NB4 (cell line): Measurements from ENCODE around the gene MAPK8IP2.
A peak's percentile ranks its signal among the peaks of the same experiment; 100 is the strongest.
"Not testable (repeated sequence)": the region's sequence is repeated elsewhere in the genome, so short reads cannot be mapped to it uniquely, and the experiment has no call there.

ENCODE experiments used
- DNase-seq: peaks from one replicate; pipeline ENCODE4 v3.0.0; 2010; ENCODE audit warnings: low read depth
- H3K4me3 ChIP-seq: one replicate; pipeline ENCODE4 v1.5.1; 2011; ENCODE audit warnings: mild to moderate bottlenecking, low read depth, low read length, moderate library complexity
- MYC ChIP-seq: IDR thresholded peaks from 2 replicates; pipeline ENCODE4 v1.6.1; 2011; ENCODE audit warnings: low read depth, low read length
- POLR2A ChIP-seq: IDR thresholded peaks from 2 replicates; pipeline ENCODE4 v1.6.1; 2011; ENCODE audit warnings: mild to moderate bottlenecking; ENCODE audit not compliant: insufficient read length; ENCODE audit errors: extremely low read depth
- TF ChIP-seq, protein P1 (sequence below): IDR thresholded peaks from 2 replicates; pipeline ENCODE4 v1.6.1; 2011; ENCODE audit warnings: low read depth, low read length
- TF ChIP-seq, protein P2 (sequence below): IDR thresholded peaks from one replicate; pipeline ENCODE4 v1.5.1; 2012; ENCODE audit warnings: low read depth, low read length

Gene MAPK8IP2

DNA sequence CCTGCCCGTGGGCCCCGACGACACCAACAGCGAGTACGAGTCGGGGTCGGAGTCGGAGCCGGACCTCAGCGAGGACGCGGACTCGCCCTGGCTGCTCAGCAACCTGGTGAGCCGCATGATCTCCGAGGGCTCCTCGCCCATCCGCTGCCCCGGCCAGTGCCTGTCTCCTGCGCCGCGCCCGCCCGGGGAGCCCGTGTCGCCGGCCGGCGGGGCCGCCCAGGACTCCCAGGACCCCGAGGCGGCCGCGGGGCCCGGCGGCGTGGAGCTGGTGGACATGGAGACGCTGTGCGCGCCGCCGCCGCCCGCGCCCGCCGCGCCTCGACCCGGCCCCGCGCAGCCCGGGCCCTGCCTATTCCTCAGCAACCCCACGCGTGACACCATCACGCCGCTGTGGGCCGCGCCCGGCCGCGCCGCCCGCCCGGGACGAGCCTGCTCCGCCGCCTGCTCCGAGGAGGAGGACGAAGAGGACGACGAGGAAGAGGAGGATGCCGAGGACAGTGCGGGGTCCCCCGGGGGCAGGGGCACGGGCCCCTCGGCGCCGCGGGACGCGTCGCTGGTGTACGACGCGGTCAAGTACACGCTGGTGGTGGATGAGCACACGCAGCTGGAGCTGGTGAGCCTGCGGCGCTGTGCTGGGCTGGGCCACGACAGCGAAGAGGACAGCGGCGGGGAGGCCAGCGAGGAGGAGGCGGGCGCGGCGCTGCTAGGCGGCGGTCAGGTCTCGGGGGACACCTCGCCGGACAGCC is 3.8 kb downstream of the MAPK8IP2 start:
- TF ChIP-seq, protein P1, sequence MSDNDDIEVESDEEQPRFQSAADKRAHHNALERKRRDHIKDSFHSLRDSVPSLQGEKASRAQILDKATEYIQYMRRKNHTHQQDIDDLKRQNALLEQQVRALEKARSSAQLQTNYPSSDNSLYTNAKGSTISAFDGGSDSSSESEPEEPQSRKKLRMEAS = no peak
- no peak for DNase-seq
- H3K4me3 ChIP-seq = no peak overlapping the region

DNA sequence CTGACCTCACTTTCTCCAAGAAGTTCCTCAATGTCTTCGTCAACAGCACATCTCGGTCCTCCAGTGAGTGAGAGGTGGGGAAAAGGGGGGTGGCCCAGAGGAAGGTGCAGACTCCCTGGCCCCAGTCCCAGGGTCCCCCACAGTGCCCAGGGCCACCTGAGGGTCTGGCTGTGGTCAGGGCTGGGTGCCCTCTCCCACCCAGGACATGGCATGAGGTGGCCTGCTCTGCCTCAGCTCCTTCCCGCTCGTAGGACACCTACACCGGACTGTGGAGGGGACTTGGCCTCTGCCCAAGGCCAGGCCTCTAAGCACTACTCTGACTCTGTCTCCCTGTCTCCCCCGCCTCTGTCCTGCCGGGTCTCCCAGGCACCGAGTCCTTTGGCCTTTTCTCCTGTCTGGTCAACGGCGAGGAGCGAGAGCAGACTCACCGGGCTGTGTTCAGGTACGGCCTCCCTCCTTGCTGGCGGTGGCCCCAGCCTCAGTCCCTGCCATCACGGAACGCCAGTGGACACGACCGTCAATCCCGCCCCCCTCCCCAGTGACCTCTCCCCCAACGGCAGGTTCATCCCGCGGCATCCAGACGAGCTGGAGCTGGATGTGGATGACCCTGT is 4.5 kb downstream of the MAPK8IP2 start:
- no peak overlapping the region for H3K4me3 ChIP-seq
- TF ChIP-seq, protein P1 = no peak
- no peak for TF ChIP-seq MYC
- no peak for DNase-seq

DNA sequence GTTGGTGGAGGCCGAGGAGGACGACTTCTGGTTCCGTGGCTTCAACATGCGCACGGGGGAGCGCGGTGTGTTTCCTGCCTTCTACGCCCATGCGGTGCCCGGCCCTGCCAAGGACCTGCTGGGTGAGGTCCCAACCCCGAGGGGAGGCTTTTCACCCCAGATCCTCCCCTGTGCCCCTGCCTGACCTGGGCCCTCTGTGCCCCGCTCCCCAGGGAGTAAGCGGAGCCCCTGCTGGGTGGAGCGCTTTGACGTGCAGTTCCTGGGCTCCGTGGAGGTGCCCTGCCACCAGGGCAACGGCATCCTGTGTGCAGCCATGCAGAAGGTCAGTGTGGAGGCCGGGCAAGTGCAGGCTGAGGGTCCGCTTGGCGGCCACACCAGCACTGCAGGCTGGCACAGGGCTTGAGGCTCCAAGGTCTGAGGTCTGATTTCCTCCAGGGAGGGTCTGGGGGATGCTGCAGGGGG is 5.1 kb downstream of the MAPK8IP2 start:
- no peak overlapping the region for H3K4me3 ChIP-seq
- no peak for DNase-seq
- TF ChIP-seq MYC (no peak), POLR2A (no peak)
- TF ChIP-seq, protein P2, sequence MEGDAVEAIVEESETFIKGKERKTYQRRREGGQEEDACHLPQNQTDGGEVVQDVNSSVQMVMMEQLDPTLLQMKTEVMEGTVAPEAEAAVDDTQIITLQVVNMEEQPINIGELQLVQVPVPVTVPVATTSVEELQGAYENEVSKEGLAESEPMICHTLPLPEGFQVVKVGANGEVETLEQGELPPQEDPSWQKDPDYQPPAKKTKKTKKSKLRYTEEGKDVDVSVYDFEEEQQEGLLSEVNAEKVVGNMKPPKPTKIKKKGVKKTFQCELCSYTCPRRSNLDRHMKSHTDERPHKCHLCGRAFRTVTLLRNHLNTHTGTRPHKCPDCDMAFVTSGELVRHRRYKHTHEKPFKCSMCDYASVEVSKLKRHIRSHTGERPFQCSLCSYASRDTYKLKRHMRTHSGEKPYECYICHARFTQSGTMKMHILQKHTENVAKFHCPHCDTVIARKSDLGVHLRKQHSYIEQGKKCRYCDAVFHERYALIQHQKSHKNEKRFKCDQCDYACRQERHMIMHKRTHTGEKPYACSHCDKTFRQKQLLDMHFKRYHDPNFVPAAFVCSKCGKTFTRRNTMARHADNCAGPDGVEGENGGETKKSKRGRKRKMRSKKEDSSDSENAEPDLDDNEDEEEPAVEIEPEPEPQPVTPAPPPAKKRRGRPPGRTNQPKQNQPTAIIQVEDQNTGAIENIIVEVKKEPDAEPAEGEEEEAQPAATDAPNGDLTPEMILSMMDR = no peak
- TF ChIP-seq, protein P1 = no peak

DNA sequence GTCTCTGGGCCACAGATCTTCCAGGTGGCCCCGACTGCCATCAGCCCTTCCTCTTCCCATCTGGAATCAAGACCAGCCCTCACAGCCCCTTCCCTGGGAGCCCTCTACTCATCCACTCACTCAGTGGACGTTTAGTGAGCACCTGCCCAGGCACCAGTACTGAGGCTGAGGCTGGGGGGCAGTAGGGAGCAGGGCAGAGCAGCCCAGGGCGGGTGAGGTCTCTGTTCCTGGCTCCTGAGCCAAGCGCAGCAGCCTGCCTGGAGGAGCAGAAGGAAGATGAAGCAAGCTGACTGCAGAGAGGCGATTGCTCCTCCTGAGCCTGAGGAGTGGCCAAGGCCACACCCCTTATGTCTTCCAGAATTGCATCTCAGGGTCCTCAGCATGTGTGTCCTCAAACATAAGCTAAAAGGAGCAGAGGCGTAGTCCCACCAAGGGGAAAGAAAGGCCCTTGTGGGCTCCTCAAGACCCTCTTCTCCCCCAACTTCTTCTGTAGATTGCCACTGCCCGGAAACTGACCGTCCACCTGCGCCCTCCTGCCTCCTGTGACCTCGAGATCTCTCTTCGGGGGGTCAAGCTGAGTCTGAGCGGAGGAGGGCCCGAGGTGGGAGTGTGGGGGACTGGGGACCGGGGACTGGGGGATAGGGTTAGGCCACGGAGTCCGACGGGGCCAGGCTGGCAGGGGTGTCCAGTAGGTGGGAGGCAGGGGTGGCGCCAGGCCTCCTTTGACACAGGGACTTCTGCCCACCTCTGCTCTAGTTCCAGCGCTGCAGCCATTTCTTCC is 5.8 kb downstream of the MAPK8IP2 start:
- peak; percentile 33 for DNase-seq
- TF ChIP-seq, protein P1 = no peak
- TF ChIP-seq POLR2A (no peak), MYC (no peak)
- TF ChIP-seq, protein P2 = no peak
- H3K4me3 ChIP-seq = no peak overlapping the region

DNA sequence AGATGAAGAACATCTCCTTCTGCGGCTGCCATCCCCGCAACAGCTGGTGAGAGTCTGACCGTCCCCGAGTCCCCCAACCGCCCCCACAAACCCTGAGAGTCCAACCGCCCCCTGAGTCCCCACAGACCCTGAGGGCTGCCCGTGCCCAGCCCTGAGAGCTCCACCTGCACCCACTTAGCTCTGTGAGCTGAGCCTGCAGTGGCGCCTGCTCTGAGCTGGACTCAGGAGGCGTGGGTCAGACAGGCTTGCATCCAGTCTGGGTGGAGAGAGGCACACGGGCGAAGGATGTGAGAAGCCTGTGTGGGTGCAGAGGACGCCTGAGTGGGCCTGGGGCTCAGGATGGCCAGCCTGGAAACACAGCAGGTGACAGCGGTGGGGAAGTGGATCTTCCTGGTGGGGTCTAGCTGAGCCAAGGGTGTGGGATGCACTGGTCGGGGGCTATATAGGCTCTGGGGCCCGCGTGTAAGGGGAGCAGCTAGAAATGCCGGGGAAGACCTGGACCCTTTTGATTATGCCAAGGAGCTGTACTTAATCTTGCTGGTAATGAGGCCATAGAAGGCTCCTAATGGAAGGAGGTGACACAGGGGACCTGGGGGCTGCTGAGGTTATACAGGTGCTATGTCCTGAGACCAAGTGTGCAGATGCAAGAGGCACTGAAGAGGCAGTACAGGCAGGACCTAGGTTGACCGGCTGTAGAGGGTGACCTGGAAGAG is 6.5 kb downstream of the MAPK8IP2 start:
- DNase-seq = no peak
- H3K4me3 ChIP-seq = no peak overlapping the region
- TF ChIP-seq, protein P1 = no peak
- TF ChIP-seq, protein P2 = no peak
- TF ChIP-seq MYC (no peak), POLR2A (no peak)

DNA sequence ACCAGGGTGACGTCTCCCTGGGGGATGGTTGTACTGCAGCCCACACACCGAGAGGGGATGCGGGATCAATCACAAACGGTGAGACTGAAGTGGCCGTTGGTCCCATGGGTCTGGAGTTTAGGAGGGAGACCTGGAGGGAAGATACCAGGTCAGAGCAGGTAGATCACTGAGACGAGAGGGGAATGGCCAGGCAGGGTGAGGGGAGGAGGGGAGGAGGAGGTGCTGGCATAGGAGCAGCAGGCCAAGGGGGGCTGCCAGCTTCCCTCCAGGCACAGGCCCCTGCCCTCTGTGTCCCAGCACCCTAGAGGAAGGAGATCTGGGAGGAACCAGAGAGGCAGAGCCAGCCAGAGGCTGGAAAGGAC is 7.0 kb downstream of the MAPK8IP2 start:
- TF ChIP-seq POLR2A = no peak
- TF ChIP-seq, protein P2 = no peak
- TF ChIP-seq MYC = no peak
- TF ChIP-seq, protein P1 = no peak
- no peak overlapping the region for H3K4me3 ChIP-seq
- DNase-seq = no peak

DNA sequence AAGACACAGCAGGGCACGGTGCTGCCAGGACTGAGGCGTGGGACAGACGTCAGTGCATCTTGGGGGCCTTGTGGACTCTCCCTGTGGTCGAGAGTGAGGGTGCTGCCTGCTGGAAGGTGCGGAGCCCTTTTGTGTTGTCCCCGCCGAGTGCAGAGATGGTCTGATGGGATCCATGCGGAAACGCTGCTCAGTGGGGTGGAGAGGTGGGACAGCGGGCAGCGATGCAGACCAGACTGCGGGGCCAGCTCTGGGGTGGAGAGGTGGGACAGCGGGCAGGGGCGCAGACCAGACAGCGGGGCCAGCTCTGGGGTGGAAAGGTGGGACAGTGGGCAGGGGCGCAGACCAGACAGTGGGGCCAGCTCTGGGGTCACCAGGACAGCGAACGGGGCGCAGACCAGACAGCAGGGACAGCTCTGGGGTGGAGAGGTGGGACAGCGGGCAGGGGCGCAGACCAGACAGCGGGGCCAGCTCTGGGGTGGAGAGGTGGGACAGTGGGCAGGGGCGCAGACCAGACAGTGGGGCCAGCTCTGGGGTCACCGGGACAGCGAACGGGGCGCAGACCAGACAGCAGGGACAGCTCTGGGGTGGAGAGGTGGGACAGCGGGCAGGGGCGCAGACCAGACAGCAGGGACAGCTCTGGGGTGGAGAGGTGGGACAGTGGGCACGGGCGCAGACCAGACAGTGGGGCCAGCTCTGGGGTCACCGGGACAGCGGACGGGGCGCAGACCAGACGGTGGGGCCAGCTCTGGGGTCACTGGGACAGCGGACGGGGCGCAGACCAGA is 7.7 kb downstream of the MAPK8IP2 start:
- H3K4me3 ChIP-seq, DNase-seq: not testable (repeated sequence)
